CD14-positive monocyte (primary cell): ENCODE measurements around the gene TRABD2B. TPM values are rescaled to one million over a fixed set of nuclear protein-coding genes. Genes with fewer than 3 reads are reported as not detected.

Experiments used
- DNase-seq, 3 donors: peaks; one replicate each; pipeline ENCODE4 v3.0.0-alpha.2; 2011 to 2022
- H2AFZ ChIP-seq: 2 replicates; pipeline ENCODE4 v1.6.0; 2012; ENCODE audit warnings: mild to moderate bottlenecking, low read depth, low read length, inconsistent platforms; ENCODE audit not compliant: insufficient read depth, poor library complexity, severe bottlenecking
- H3K27ac ChIP-seq, 2 donors: 1 replicate in 1 of 2; 2 replicates in 1 of 2; pipeline ENCODE4 v1.5.1; 2012 to 2013; ENCODE audit warnings: low read length in 2 of 2, control low read depth in 1 of 2, inconsistent platforms in 1 of 2, low read depth in 1 of 2, mild to moderate bottlenecking in 1 of 2
- H3K27me3 ChIP-seq, 2 donors: one replicate each; pipeline versions ENCODE4 v1.6.0 to v1.6.1; 2011 to 2013; ENCODE audit warnings: low read length in 2 of 2; ENCODE audit not compliant: control insufficient read depth in 2 of 2, insufficient read depth in 2 of 2
- H3K36me3 ChIP-seq, 2 donors: replicated peaks in 1 of 2; 1 replicate in 1 of 2; 2 replicates in 1 of 2; pipeline versions ENCODE4 v1.5.1 to v1.6.1; 2012 to 2013; ENCODE audit warnings: low read length in 2 of 2, control low read depth in 1 of 2, inconsistent platforms in 1 of 2, mild to moderate bottlenecking in 1 of 2; ENCODE audit not compliant: insufficient read depth in 2 of 2, control insufficient read depth in 1 of 2
- H3K4me1 ChIP-seq, 2 donors: 1 replicate in 1 of 2; 2 replicates in 1 of 2; pipeline versions ENCODE4 v1.5.1 to v1.6.1; 2012 to 2013; ENCODE audit warnings: low read length in 2 of 2, control low read depth in 1 of 2, inconsistent platforms in 1 of 2, mild to moderate bottlenecking in 1 of 2, moderate library complexity in 1 of 2; ENCODE audit not compliant: insufficient read depth in 2 of 2, control insufficient read depth in 1 of 2
- H3K4me2 ChIP-seq: replicated peaks from 2 replicates; pipeline ENCODE3; 2012; ENCODE audit warnings: low read length, moderate library complexity, mild to moderate bottlenecking; ENCODE audit not compliant: poor library complexity, severe bottlenecking; ENCODE audit errors: extremely low read depth
- H3K4me3 ChIP-seq, 3 experiments: fragments of 200-600 bp in 1 of 3; sonication (generic) in 1 of 3; replicated peaks in 1 of 3; 1 replicate in 2 of 3; 2 replicates in 1 of 3; pipeline ENCODE4 v1.5.1; 2011 to 2013; ENCODE audit warnings: low read length in 3 of 3, mild to moderate bottlenecking in 3 of 3, control low read depth in 2 of 3, low read depth in 2 of 3, inconsistent platforms in 1 of 3, moderate library complexity in 1 of 3
- H3K79me2 ChIP-seq: 2 replicates; pipeline ENCODE4 v1.6.0; 2012; ENCODE audit warnings: mild to moderate bottlenecking, control low read depth, inconsistent platforms, low read length, moderate library complexity; ENCODE audit not compliant: insufficient read depth
- H3K9ac ChIP-seq: 2 replicates; pipeline ENCODE4 v1.6.0; 2017; ENCODE audit warnings: low read length, mild to moderate bottlenecking; ENCODE audit not compliant: insufficient read depth, poor library complexity, severe bottlenecking
- H3K9me3 ChIP-seq, 2 donors: replicated peaks in 1 of 2; 1 replicate in 1 of 2; 2 replicates in 1 of 2; pipeline versions ENCODE4 v1.5.1 to v1.6.1; 2012 to 2013; ENCODE audit warnings: low read length in 2 of 2, control low read depth in 1 of 2; ENCODE audit not compliant: control insufficient read depth in 1 of 2, insufficient read depth in 1 of 2
- H4K20me1 ChIP-seq: 2 replicates; pipeline ENCODE4 v1.6.0; 2012; ENCODE audit warnings: mild to moderate bottlenecking, low read length, control low read depth, moderate library complexity; ENCODE audit not compliant: insufficient read depth
- H3K27ac Mint-ChIP-seq, 7 donors: one replicate each; pipeline ENCODE4 v1.8.0; 2020; ENCODE audit warnings: mild to moderate bottlenecking in 7 of 7, mixed read lengths in 7 of 7, moderate library complexity in 6 of 7, inconsistent platforms in 2 of 7
- H3K27me3 Mint-ChIP-seq, 3 donors: one replicate each; pipeline ENCODE4 v1.8.0; 2021 to 2022; ENCODE audit warnings: low read depth in 3 of 3, mild to moderate bottlenecking in 3 of 3, mixed read lengths in 3 of 3, moderate library complexity in 3 of 3, inconsistent platforms in 1 of 3
- H3K36me3 Mint-ChIP-seq, 2 donors: one replicate each; pipeline ENCODE4 v1.8.0; 2020; ENCODE audit warnings: mixed read lengths in 2 of 2, inconsistent platforms in 1 of 2, mild to moderate bottlenecking in 1 of 2
- H3K4me1 Mint-ChIP-seq: one replicate; pipeline ENCODE4 v1.8.0; 2020; ENCODE audit warnings: mild to moderate bottlenecking, mixed read lengths
- H3K4me3 Mint-ChIP-seq, 2 donors: one replicate each; pipeline ENCODE4 v1.8.0; 2020; ENCODE audit warnings: mild to moderate bottlenecking in 2 of 2, mixed read lengths in 2 of 2, moderate library complexity in 1 of 2
- H3K9me3 Mint-ChIP-seq, 7 donors: one replicate each; pipeline ENCODE4 v1.8.0; 2020 to 2022; ENCODE audit warnings: mixed read lengths in 7 of 7, mild to moderate bottlenecking in 6 of 7, moderate library complexity in 6 of 7, inconsistent platforms in 2 of 7
- WGBS: methylation state at CpG from one replicate; pipeline ENCODE4 v1.1.5; 2013; ENCODE audit warnings: missing lambda C conversion rate; ENCODE audit not compliant: insufficient coverage; 5-methylcytosine and 5-hydroxymethylcytosine counted together
- intact Hi-C, 2 donors: fragments of 100-400 bp; cut with micrococcal nuclease; formaldehyde crosslinking; loops; one replicate each; pipeline versions ENCODE4 v1.15.0 to v1.15.1; 2023
- polyA plus RNA-seq, 3 donors: library from polyadenylated mRNA; depleted of rRNA in 1 of 3; unstranded in 2 of 3; stranded (reverse) in 1 of 3; fragments of 300-500 nt in 2 of 3; fragments of >200 nt in 1 of 3; fragmentation: Illumina TruSeq in 2 of 3; gene quantifications; 1 replicate in 2 of 3; 2 replicates in 1 of 3; pipeline ENCODE4 v1.2.3, GENCODE V29; 2012 to 2021
- TF ChIP-seq, protein P1 (sequence below): fragments of 200-600 bp; IDR thresholded peaks from one replicate; pipeline ENCODE4 v1.8.0; 2022; ENCODE audit warnings: antibody characterized with exemption, mild to moderate bottlenecking

Gene TRABD2B
- polyA plus RNA-seq, 3 donors: not detected

DNA sequence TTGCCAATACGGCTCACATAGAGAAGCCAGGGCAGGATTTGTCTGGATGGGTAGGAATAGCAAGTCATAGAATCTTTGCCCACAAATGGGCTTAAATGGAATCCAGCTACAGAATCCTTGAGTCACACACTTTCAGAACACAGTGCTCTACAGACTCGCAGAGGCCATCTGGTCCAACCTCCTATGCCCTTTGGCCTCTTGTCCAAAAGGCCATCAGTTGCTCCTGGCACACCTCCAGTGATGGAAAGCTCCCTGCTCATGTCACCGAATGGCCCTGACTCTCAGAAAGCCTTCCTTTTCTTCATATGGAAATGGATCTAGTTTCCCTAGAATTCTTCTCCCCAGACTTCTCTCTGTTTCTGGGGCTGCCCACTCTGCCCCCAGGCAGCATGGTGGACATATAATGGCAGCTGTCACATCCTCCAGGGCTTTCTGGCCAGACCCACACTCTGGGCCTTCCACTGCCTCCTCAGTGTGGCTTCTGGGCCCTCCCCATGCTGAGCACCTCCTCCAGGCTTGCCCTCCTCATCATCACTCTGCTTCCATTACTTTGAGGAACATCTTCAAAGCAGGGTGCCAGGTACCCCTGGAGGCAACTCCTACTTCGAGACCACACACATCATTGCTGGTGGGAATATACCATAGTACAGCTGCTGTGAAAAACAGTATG is 33.6 kb upstream of the TRABD2B start:
- no peak overlapping the region for H3K4me3 ChIP-seq
- WGBS: 86% methylated on average over 2 of the region's 4 CpGs

DNA sequence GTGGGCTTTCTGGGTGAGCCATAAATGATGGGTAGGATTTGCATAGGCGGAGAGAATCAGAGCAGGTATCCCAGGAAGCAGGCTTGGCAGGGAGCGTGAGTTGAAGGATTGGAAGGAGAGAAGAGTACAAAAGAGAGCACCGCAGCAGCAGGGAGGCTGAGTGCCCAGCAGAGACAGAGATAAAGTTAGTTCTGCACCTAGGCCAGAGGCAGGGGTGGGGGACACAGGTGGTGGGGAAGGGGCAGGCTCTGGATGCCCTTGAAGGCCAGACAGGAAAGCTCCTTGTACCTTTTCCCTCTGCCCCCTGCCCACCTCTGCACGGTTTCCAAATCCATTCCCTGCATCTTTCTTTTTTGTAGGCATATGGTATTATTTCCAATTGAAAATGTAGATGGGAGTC is 33.0 kb upstream of the TRABD2B start:
- no peaks in the 10 kb centered on the region for H3K79me2 ChIP-seq
- Mint-ChIP-seq H3K36me3 (no peaks in the 10 kb centered on the region), H3K4me3 (no peak overlapping the region), H3K9me3 (peaks cover 0 to 5% (median 0%) of the 10 kb centered on the region in 7 donors), H3K27me3 (peaks cover 0 to 2% (median 0%) of the 10 kb centered on the region in 3 donors), H3K27ac (no peak overlapping the region), H3K4me1 (no peaks in the 10 kb centered on the region)
- no peaks in the 10 kb centered on the region for H3K36me3 ChIP-seq
- no peak overlapping the region for H3K4me3 ChIP-seq
- no peaks in the 10 kb centered on the region for H4K20me1 ChIP-seq
- TF ChIP-seq, protein P1, sequence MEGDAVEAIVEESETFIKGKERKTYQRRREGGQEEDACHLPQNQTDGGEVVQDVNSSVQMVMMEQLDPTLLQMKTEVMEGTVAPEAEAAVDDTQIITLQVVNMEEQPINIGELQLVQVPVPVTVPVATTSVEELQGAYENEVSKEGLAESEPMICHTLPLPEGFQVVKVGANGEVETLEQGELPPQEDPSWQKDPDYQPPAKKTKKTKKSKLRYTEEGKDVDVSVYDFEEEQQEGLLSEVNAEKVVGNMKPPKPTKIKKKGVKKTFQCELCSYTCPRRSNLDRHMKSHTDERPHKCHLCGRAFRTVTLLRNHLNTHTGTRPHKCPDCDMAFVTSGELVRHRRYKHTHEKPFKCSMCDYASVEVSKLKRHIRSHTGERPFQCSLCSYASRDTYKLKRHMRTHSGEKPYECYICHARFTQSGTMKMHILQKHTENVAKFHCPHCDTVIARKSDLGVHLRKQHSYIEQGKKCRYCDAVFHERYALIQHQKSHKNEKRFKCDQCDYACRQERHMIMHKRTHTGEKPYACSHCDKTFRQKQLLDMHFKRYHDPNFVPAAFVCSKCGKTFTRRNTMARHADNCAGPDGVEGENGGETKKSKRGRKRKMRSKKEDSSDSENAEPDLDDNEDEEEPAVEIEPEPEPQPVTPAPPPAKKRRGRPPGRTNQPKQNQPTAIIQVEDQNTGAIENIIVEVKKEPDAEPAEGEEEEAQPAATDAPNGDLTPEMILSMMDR: no peak
- H3K9me3 ChIP-seq: no peaks in the 10 kb centered on the region
- no peaks in the 10 kb centered on the region for H3K4me1 ChIP-seq
- no peak for DNase-seq
- no peak overlapping the region for H3K9ac ChIP-seq
- H2AFZ ChIP-seq: no peak overlapping the region
- 93% methylated on average over 2 of the region's 4 CpGs for WGBS
- intact Hi-C loops: no loop called here
- no peaks in the 10 kb centered on the region for H3K27me3 ChIP-seq
- H3K4me2 ChIP-seq: no peak overlapping the region
- H3K27ac ChIP-seq: no peak overlapping the region

More for the DNA sequence above, 33.6 kb upstream of the TRABD2B start:
- intact Hi-C loops: no loop called here
- Histone ChIP-seq H3K36me3 (no peaks in the 10 kb centered on the region), H3K9me3 (no peaks in the 10 kb centered on the region), H3K9ac (no peak overlapping the region), H3K79me2 (no peaks in the 10 kb centered on the region), H2AFZ (no peak overlapping the region), H3K4me1 (no peaks in the 10 kb centered on the region), H3K27ac (no peak overlapping the region), H3K4me2 (no peak overlapping the region), H4K20me1 (no peaks in the 10 kb centered on the region), H3K27me3 (no peaks in the 10 kb centered on the region)
- TF ChIP-seq, protein P1: no peak
- H3K36me3 Mint-ChIP-seq: no peaks in the 10 kb centered on the region
- peaks cover 0 to 5% (median 0%) of the 10 kb centered on the region in 7 donors for H3K9me3 Mint-ChIP-seq
- no peak overlapping the region for H3K27ac Mint-ChIP-seq
- peaks cover 3 to 4% (median 4%) of the 10 kb centered on the region in 3 donors for H3K27me3 Mint-ChIP-seq
- DNase-seq: no peak
- no peak overlapping the region for H3K4me3 Mint-ChIP-seq
- no peaks in the 10 kb centered on the region for H3K4me1 Mint-ChIP-seq
